GM13977 (cell line): Measurements from ENCODE around the gene ALOX5AP.

Experiments used
- DNase-seq: peaks from one replicate; pipeline ENCODE4 v3.0.0; 2012; ENCODE audit warnings: low spot score
- in situ Hi-C: fragments of 300-500 bp; cut with MboI; formaldehyde crosslinking; loops from one replicate; pipeline ENCODE4 v1.12.0; 2022; ENCODE audit warnings: low sequenced_read_pairs, low pct_unique_long_range_greater_than_20kb, mixed read lengths, inconsistent platforms; ENCODE audit not compliant: unreplicated experiment
- TF ChIP-seq, protein P1 (sequence below): IDR thresholded peaks from 2 replicates; pipeline ENCODE4 v1.5.1; 2012; ENCODE audit warnings: mild to moderate bottlenecking, control low read depth; ENCODE audit not compliant: insufficient read depth; ENCODE audit errors: extremely low read depth, missing control alignments

Gene ALOX5AP

DNA sequence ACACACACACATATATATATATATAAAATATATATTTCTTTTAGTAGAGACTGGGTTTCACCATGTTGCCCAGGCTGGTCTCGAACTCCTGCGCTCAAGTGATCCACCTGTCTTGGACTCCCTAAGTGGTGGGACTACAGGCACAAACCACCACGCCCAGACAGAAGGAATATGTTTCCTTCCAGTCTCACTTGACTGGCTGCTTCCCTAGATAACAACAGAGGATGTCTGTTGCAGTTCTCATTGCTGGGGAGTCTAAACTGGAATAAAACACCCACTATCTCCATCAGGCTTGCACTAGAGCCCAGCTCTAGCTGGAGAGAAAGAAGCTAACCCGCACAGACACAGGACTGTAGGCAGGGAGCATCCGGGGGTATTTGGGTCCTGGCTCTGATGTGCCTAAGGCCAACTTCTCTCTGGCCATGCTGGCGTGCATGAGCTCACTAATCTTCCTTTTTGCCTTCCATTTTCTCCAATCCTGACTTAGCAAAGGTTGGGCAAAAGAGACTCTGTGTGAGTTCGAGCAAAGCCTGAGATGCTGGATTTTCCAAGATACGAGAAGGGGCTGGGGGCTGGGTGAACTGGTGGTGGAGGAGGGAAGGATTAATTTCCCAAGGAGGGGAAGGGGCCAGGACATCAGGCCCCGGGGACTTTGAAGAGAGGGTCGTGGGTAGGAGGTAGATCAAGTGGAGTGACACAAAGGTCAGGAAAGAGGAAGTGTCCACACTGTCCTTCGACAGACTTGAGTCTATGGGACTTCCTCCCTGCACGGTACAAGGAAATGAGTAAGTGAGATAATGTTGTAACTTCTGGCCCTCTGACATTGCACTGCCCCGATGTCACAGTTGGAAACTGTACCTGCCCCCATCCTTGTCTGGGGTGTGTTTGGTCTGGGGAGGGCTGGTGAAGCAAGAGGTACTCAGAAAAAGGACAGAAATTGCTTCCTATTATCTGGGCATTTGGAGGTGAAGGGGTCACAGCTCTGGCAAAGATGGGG lies 22.5 kb upstream of the ALOX5AP start:
- in situ Hi-C loops = no loop called here
- no peak for DNase-seq
- TF ChIP-seq, protein P1, sequence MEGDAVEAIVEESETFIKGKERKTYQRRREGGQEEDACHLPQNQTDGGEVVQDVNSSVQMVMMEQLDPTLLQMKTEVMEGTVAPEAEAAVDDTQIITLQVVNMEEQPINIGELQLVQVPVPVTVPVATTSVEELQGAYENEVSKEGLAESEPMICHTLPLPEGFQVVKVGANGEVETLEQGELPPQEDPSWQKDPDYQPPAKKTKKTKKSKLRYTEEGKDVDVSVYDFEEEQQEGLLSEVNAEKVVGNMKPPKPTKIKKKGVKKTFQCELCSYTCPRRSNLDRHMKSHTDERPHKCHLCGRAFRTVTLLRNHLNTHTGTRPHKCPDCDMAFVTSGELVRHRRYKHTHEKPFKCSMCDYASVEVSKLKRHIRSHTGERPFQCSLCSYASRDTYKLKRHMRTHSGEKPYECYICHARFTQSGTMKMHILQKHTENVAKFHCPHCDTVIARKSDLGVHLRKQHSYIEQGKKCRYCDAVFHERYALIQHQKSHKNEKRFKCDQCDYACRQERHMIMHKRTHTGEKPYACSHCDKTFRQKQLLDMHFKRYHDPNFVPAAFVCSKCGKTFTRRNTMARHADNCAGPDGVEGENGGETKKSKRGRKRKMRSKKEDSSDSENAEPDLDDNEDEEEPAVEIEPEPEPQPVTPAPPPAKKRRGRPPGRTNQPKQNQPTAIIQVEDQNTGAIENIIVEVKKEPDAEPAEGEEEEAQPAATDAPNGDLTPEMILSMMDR = no peak

DNA sequence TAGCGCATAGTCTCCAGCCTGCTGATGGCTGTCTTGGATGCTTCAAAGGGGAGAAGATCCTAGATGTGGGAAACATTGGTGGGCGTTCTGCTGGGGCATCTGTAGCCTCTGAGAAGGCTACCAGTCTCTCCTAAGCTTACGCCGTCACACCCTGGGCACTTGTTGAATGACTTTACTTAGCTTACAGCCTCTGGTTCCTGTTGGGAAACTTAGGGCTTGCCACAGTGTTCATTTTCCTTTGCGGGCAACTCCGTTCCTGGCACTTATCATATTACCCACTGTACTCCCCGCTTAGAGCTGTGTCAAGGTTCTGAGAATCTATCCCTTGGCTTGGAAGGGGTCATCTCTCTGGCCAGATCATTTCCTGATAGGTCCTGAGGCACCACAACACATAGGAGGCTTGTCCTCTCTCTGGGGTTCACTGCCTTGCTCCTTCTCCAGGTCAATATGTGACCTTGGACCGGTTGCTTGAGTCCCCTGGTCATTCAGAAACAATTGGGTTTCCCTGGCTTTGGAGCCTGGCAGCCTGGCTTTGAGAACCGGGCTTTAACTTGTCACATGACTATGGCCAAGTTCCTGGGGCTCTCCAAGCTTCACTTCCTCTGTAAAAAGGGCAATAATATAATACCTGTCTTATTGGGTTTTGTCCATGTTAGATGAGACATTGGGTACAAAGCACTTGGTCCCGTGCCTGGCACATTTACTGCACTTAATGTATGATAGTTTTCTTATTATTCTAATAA lies 20.5 kb upstream of the ALOX5AP start:
- TF ChIP-seq, protein P1 = no peak
- no peak for DNase-seq

DNA sequence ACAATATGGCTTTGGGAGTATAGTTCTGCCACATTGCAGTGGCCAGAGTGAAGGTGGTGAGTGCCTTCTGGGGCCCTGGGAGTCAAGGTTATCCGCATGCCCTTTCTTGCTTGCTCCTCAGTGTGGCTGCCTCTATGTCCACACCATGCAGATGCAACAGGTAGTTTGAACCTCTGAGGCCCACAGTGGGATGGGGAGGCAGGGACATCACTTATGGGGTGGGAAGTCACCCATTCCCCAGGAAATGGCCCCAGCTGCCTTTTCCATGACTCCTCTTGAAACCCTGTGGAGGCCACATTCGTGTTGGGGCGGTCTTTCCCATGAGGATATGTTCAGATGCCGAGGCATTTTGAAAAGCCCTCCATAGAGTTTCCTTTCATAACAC lies 20.0 kb upstream of the ALOX5AP start:
- DNase-seq = no peak
- TF ChIP-seq, protein P1 = no peak
- in situ Hi-C loops = no loop called here

More for the DNA sequence above, 20.5 kb upstream of the ALOX5AP start:
- in situ Hi-C loops = no loop called here

DNA sequence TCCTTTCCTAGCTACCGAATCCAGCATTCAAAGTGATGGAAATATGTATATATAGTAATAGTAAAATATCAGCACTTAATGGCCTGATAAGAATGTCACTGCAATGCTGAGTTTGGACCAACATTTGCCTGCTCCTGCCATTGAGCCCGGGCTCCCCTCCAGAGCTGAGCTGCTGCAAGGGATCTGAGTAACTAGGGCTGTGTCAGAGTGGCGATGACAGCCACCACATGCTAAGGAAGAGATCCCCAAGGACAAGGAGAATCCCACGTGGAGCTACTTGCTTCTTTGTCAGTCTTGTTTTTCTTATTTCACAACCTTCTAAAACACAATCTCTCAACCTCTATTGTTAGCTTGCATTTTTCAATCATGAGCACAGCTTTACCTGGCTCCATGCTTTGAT lies 19.5 kb upstream of the ALOX5AP start:
- no peak for DNase-seq
- in situ Hi-C loops = no loop called here
- TF ChIP-seq, protein P1 = no peak

DNA sequence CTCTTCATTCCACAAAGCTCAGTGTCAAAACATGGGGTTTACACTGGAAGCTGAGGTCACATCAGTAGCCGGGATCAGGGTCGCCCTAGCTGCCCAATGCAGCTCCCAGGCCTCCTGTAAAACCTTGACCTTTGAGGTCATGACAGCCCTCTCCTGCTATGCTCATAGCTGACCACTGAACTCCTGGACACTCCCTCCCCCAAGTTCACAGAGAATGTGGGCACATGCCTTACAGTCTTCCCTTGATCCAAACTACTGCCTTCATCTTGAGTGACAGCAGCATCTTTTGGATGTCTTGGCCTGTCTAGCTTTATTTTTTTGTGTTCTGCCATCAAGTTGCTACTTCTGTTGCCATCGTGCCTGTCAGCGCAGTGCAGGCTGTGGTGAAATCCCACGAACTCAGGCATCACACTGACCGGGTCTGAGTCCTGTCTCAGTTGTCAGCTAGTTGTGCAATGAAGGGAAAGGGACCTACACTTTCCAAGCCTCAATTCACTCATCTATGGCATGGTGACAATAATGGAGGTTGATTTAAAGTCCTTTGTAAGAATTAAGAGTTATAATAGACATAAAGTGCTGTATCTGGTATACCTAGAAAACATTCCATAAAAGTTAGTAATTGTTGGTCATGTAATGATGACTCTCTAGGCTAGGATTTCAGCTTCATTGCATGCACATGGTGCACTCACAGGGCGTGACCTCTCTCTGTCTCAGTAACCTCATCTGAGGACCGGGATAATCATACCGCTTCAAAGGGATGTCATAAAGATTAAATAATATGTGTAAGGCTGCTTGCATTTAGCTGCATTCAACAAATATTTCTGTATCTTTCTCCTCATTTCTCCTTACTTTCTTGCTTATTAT lies 16.4 kb upstream of the ALOX5AP start:
- no peak for DNase-seq
- TF ChIP-seq, protein P1 = no peak
- in situ Hi-C loops = no loop called here

DNA sequence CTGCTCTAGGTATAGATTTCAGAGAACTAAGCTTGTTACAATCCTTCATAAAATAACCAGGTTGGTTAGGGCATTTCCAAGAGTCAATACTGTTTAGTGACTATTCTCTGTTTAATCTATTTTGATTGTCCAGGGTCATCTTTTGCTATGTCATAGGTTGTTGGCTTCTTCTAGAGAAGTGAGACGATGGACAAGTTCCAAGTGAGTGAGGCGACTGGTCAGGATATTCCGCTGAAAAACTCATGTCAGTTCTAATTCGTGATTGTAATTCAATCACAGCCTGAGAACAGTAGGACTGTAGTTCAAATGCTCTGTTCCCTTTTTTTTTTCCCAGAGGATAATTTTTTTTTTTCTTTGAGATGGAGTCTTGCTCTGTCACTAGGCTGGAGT lies 15.8 kb upstream of the ALOX5AP start:
- TF ChIP-seq, protein P1 = no peak
- in situ Hi-C loops = no loop called here
- no peak for DNase-seq
